Tibial nerve (tissue), 4 donors: ENCODE measurements around the gene NT5DC4. TPM values are rescaled to one million over a fixed set of nuclear protein-coding genes. Genes with fewer than 3 reads are reported as not detected.
A peak's percentile ranks its signal among the peaks of the same experiment; 100 is the strongest.

Experiments
- DNase-seq, 2 donors: peaks; one replicate each; pipeline ENCODE4 v3.0.0-alpha.2; 2019; ENCODE audit warnings: low spot score in 2 of 2
- H3K27ac ChIP-seq, 4 donors: fragments of 200-600 bp; sonication (generic) in 3 of 4; one replicate each; pipeline ENCODE4 v1.5.1; 2017 to 2019; ENCODE audit warnings: mild to moderate bottlenecking in 1 of 4
- H3K27me3 ChIP-seq, 2 donors: fragments of 200-600 bp; sonication (generic) in 1 of 2; one replicate each; pipeline versions ENCODE4 v1.5.1 to v1.6.0; 2017 to 2019
- H3K36me3 ChIP-seq, 3 donors: fragments of 200-600 bp; sonication (generic); one replicate each; pipeline ENCODE4 v1.5.1; 2018 to 2019
- H3K4me1 ChIP-seq, 4 donors: fragments of 200-600 bp; sonication (generic) in 3 of 4; one replicate each; pipeline ENCODE4 v1.5.1; 2017 to 2019
- H3K4me3 ChIP-seq, 4 donors: fragments of 200-600 bp; sonication (generic) in 3 of 4; one replicate each; pipeline ENCODE4 v1.5.1; 2017 to 2019; ENCODE audit warnings: mild to moderate bottlenecking in 1 of 4, moderate library complexity in 1 of 4
- H3K9me3 ChIP-seq, 4 donors: fragments of 200-600 bp; sonication (generic) in 3 of 4; one replicate each; pipeline ENCODE4 v1.5.1; 2017 to 2019
- EP300 ChIP-seq, 2 donors: sonication (generic); formaldehyde crosslinking; IDR thresholded peaks; one replicate each; pipeline ENCODE4 v1.6.1; 2017; ENCODE audit warnings: antibody characterized with exemption in 2 of 2, mild to moderate bottlenecking in 1 of 2
- POLR2A ChIP-seq, 2 donors: fragments of 450-650 bp; IDR thresholded peaks; one replicate each; pipeline ENCODE4 v1.6.1; 2017; ENCODE audit warnings: antibody characterized with exemption in 2 of 2, mild to moderate bottlenecking in 2 of 2, moderate library complexity in 2 of 2
- WGBS, 2 donors: methylation state at CpG; one replicate each; pipeline ENCODE4 v1.1.5; 2018; 5-methylcytosine and 5-hydroxymethylcytosine counted together
- total RNA-seq, 4 donors: library from RNA; depleted of rRNA; stranded (reverse); fragments of >200 nt; gene quantifications; one replicate each; pipeline ENCODE4 v1.1.0, GENCODE V29; 2016
- TF ChIP-seq, protein P1 (sequence below), 5 experiments: fragments of 200-600 bp in 3 of 5; fragments of 450-650 bp in 2 of 5; sonication (generic) in 3 of 5; IDR thresholded peaks; one replicate each; pipeline ENCODE4 v1.5.1; 2016 to 2019; ENCODE audit warnings: antibody characterized with exemption in 5 of 5, mild to moderate bottlenecking in 3 of 5, moderate library complexity in 2 of 5

The NT5DC4 gene
- total RNA-seq, 4 donors from 2014 or later: not detected

DNA sequence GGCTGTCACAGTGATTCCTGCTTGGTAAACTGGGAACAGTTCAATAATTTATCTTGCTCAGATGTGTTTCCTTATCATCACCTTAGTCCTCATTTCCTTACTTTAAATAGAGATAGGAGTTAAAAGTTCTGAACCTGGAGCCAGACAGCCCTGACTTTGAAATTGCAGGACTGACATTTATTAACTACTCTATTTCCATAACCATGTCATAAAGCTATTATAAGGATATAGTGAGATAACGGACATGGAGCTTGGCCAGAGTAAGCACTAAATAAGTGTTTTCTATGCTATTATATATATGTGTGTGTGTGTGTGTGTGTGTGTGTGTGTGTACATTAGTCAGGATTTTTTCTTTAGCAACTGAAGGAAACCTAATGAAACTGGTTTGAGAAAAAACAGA, 13.1 kb downstream of the NT5DC4 start:
- no peaks in the 10 kb centered on the region for H3K4me1 ChIP-seq
- no peak overlapping the region for H3K4me3 ChIP-seq
- no peak for TF ChIP-seq EP300 (IDR thresholded peaks at IDR 0.05)
- TF ChIP-seq POLR2A (IDR thresholded peaks at IDR 0.05): no peak
- TF ChIP-seq, protein P1, sequence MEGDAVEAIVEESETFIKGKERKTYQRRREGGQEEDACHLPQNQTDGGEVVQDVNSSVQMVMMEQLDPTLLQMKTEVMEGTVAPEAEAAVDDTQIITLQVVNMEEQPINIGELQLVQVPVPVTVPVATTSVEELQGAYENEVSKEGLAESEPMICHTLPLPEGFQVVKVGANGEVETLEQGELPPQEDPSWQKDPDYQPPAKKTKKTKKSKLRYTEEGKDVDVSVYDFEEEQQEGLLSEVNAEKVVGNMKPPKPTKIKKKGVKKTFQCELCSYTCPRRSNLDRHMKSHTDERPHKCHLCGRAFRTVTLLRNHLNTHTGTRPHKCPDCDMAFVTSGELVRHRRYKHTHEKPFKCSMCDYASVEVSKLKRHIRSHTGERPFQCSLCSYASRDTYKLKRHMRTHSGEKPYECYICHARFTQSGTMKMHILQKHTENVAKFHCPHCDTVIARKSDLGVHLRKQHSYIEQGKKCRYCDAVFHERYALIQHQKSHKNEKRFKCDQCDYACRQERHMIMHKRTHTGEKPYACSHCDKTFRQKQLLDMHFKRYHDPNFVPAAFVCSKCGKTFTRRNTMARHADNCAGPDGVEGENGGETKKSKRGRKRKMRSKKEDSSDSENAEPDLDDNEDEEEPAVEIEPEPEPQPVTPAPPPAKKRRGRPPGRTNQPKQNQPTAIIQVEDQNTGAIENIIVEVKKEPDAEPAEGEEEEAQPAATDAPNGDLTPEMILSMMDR (IDR thresholded peaks at IDR 0.05): no peak
- H3K27ac ChIP-seq: no peak overlapping the region
- WGBS, 2 donors: 59 to 64% methylated on average over 1 of the region's 1 CpG
- no peaks in the 10 kb centered on the region for H3K36me3 ChIP-seq
- H3K27me3 ChIP-seq: no peaks in the 10 kb centered on the region
- H3K9me3 ChIP-seq: no peaks in the 10 kb centered on the region
- DNase-seq: no peak

DNA sequence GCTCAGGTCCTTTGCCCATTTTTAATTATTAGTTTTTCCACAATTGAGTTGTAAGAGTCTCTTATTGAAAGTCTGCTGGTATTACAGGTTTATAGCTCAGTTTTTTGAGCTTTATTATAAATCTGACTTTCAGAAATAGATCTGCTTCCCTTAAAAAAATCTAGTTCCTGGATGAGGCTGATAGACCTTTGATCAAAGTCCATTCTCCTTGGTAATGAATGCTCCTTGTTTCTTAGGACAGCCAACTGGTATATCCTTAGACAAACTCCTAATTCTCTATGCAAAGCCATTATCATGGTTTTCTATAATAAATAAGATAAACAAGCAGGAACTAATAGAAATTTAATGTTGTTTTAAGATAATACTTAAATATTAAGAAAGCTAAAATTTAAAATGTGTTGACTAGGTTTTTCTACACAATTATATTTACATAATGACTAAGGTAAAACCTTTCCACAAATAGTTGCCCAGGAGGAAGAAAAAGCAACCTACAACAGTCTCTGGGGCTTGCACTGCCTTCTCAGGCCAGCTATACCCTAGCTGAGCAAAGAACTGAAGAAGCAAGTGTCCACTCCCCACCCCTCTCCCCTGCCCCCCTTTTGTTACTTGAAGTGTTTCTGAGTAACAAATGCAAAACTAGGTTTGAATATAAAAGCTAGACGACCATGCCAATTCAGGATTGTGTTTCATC, 16.9 kb downstream of the NT5DC4 start:
- no peak overlapping the region for H3K27ac ChIP-seq
- no peak overlapping the region for H3K4me3 ChIP-seq
- no peaks in the 10 kb centered on the region for H3K36me3 ChIP-seq
- no peak for DNase-seq
- H3K27me3 ChIP-seq: no peaks in the 10 kb centered on the region
- H3K4me1 ChIP-seq: no peaks in the 10 kb centered on the region
- TF ChIP-seq, protein P1 (IDR thresholded peaks at IDR 0.05): no peak
- TF ChIP-seq POLR2A (IDR thresholded peaks at IDR 0.05): no peak
- no peak for TF ChIP-seq EP300 (IDR thresholded peaks at IDR 0.05)
- WGBS, 2 donors: 84 to 97% methylated on average over 1 of the region's 1 CpG
- no peaks in the 10 kb centered on the region for H3K9me3 ChIP-seq

DNA sequence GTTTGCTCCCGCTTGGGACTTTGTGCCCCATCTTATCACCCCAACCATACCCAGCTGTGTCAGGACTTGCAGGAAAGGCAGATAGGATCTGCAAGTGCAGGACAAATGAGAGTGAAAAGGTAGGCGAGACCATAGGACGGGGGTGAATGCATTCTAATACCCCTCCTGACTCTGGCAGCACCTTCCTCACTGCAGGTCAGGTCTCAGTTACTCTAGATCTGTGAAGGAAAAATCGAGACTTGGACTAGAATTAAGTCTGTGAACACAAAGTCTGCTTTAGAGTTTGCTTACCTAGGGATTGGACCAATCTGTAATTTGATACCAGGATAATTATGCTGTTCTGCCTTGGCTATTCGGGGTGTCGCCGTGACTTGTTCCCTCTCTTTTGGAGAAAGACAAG, 19.7 kb downstream of the NT5DC4 start:
- H3K36me3 ChIP-seq: no peaks in the 10 kb centered on the region
- H3K4me1 ChIP-seq: no peaks in the 10 kb centered on the region
- WGBS, 2 donors: 91 to 97% methylated on average over 7 of the region's 7 CpGs
- TF ChIP-seq POLR2A (IDR thresholded peaks at IDR 0.05): no peak
- TF ChIP-seq, protein P1 (IDR thresholded peaks at IDR 0.05): no peak
- TF ChIP-seq EP300 (IDR thresholded peaks at IDR 0.05): no peak
- no peaks in the 10 kb centered on the region for H3K9me3 ChIP-seq
- no peaks in the 10 kb centered on the region for H3K27me3 ChIP-seq
- no peak overlapping the region for H3K27ac ChIP-seq
- DNase-seq: no peak
- no peak overlapping the region for H3K4me3 ChIP-seq

DNA sequence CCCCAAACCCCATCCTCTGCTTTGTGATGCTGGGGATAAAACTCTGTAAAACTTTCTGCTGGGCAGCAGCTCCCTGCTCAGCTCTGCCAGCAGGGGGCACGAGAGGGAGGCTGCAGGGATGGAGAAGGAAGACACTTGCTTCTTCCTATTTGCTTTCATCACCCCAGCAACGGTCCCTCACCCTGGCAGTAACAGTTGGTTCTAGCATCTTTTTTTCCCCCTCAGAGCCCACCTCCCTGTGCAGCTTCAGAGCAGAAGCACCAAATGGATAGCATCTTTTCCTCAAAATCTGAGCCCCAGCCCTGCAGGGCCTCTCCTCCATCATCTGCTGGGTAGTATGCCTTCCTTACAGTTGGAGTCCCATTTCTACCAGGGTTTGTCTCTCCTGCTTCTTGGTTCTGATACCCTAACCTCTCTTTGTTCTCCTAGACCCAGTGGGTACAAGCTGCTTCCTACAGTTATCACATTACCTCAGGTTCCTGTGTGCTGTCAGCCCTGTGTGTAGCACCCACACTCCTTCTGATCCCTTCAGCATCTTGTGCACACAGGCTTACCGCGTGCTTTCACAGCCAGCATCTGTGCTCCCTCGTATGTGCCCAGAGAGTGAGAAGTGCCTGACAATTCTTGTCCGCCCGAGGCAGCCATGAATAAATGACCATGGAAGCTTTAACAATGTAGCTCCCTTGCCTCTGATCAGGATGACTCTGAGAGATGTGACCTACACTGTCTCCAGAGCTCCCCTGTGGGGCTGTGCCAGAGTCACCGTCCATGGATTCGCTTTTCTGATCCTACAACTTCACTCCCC, 29.1 kb downstream of the NT5DC4 start:
- no peak for TF ChIP-seq POLR2A (IDR thresholded peaks at IDR 0.05)
- TF ChIP-seq, protein P1 (IDR thresholded peaks at IDR 0.05): peak; percentile 68 to 88 (median 79)
- DNase-seq: peak in 1 of 2 donors; percentile 45
- Histone ChIP-seq H3K27me3 (no peaks in the 10 kb centered on the region), H3K4me3 (no peak overlapping the region), H3K36me3 (no peaks in the 10 kb centered on the region), H3K4me1 (no peaks in the 10 kb centered on the region), H3K27ac (no peak overlapping the region), H3K9me3 (no peaks in the 10 kb centered on the region)
- WGBS, 2 donors: 55 to 57% methylated on average over 9 of the region's 9 CpGs

DNA sequence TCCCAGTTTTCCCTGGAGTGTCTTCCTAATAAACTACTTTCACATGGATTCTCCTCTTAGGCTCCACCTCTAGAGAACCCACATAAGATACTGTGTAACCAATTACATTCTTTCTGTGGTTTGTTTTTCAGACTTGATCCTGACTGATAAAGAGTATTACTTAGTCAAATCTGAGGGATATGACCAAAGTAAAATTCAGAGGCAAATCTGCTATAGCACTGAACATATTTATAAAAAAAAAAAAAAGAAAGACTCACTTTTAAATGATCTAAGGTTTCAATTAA, 29.7 kb downstream of the NT5DC4 start:
- Histone ChIP-seq H3K4me1 (no peaks in the 10 kb centered on the region), H3K4me3 (no peak overlapping the region), H3K27ac (no peak overlapping the region), H3K36me3 (no peaks in the 10 kb centered on the region), H3K27me3 (no peaks in the 10 kb centered on the region), H3K9me3 (no peaks in the 10 kb centered on the region)
- DNase-seq: no peak
- TF ChIP-seq EP300 (IDR thresholded peaks at IDR 0.05): no peak
